Neural cell (in vitro differentiated cells): Measurements from ENCODE around the gene LINGO1. TPM values are rescaled to one million over a fixed set of nuclear protein-coding genes. Genes with fewer than 3 reads are reported as not detected.

Experiments
- H2AFZ ChIP-seq: fragments of 200-600, 300-800 bp; sonication (generic), shearing (Covaris generic); 2 replicates; pipeline ENCODE4 v1.6.0; 2014; ENCODE audit warnings: low read depth, mild to moderate bottlenecking, antibody characterized with exemption, low read length, moderate library complexity
- H3F3A ChIP-seq: fragments of 200-600 bp; shearing (Covaris generic); 2 replicates; pipeline ENCODE4 v1.6.1; 2016; ENCODE audit warnings: mild to moderate bottlenecking, moderate library complexity, mixed read lengths, antibody characterized with exemption, low read length; ENCODE audit not compliant: insufficient read depth, poor library complexity, severe bottlenecking
- H3K27ac ChIP-seq: fragments of 200-600, 300-800 bp; sonication (generic), shearing (Covaris generic); 2 replicates; pipeline ENCODE4 v1.5.1; 2014; ENCODE audit warnings: mild to moderate bottlenecking, low read length, moderate library complexity
- H3K27me3 ChIP-seq: fragments of 300-800, 200-600 bp; sonication (generic), shearing (Covaris generic); 2 replicates; pipeline ENCODE4 v1.6.0; 2014; ENCODE audit warnings: mild to moderate bottlenecking, low read depth, low read length, moderate library complexity; ENCODE audit not compliant: insufficient read depth
- H3K36me3 ChIP-seq: fragments of 300-800, 200-600 bp; sonication (generic), shearing (Covaris generic); 2 replicates; pipeline ENCODE4 v1.5.1; 2014; ENCODE audit warnings: mild to moderate bottlenecking, antibody characterized with exemption, low read length, moderate library complexity; ENCODE audit not compliant: insufficient read depth
- H3K4me2 ChIP-seq: fragments of 300-800, 200-600 bp; sonication (generic), shearing (Covaris generic); 2 replicates; pipeline ENCODE4 v1.6.0; 2014; ENCODE audit warnings: mild to moderate bottlenecking, low read length
- H3K4me3 ChIP-seq: fragments of 300-800, 200-600 bp; sonication (generic), shearing (Covaris generic); 2 replicates; pipeline ENCODE4 v1.5.1; 2014; ENCODE audit warnings: mild to moderate bottlenecking, low read length, moderate library complexity
- H3K79me2 ChIP-seq: fragments of 200-600 bp; shearing (Covaris generic); replicated peaks from 2 replicates; pipeline ENCODE4 v1.6.0; 2014; ENCODE audit warnings: mild to moderate bottlenecking, low read length, moderate library complexity; ENCODE audit not compliant: insufficient read depth
- H3K9ac ChIP-seq: fragments of 300-800, 200-600 bp; sonication (generic), shearing (Covaris generic); 2 replicates; pipeline ENCODE4 v1.6.1; 2016; ENCODE audit warnings: mild to moderate bottlenecking, low read length, mixed read lengths
- H3K9me2 ChIP-seq: fragments of 200-600 bp; shearing (Covaris generic); 2 replicates; pipeline ENCODE4 v1.6.1; 2016; ENCODE audit warnings: mild to moderate bottlenecking, low read length, mixed read lengths; ENCODE audit not compliant: insufficient read depth
- H3K9me3 ChIP-seq: fragments of 200-600, 300-800 bp; sonication (generic), shearing (Covaris generic); 2 replicates; pipeline ENCODE4 v1.6.1; 2016; ENCODE audit warnings: mild to moderate bottlenecking, mixed run types, low read length, moderate library complexity, mixed read lengths
- H4K20me1 ChIP-seq: fragments of 200-600 bp; shearing (Covaris generic); 2 replicates; pipeline ENCODE4 v1.6.1; 2016; ENCODE audit warnings: mild to moderate bottlenecking, mixed run types; ENCODE audit not compliant: insufficient read depth
- CTCF ChIP-seq: fragments of 450-650 bp; IDR thresholded peaks from 2 replicates; pipeline ENCODE4 v1.5.1; 2014; ENCODE audit warnings: antibody characterized with exemption, mild to moderate bottlenecking, moderate library complexity; ENCODE audit not compliant: poor library complexity, severe bottlenecking
- EP300 ChIP-seq: fragments of 450-650 bp; conservative IDR thresholded peaks from 2 replicates; pipeline ENCODE4 v1.6.1; 2014; ENCODE audit warnings: antibody characterized with exemption, mild to moderate bottlenecking, moderate library complexity; ENCODE audit not compliant: poor library complexity, severe bottlenecking
- EZH2 ChIP-seq: fragments of 200-600, 300-800 bp; shearing (Covaris generic), sonication (generic); IDR thresholded peaks from 2 replicates; pipeline ENCODE4 v1.6.1; 2014; ENCODE audit warnings: antibody characterized with exemption, low read length, borderline replicate concordance, mild to moderate bottlenecking; ENCODE audit not compliant: insufficient read depth, poor library complexity, severe bottlenecking
- MXI1 ChIP-seq: fragments of 450-650 bp; conservative IDR thresholded peaks from 2 replicates; pipeline ENCODE4 v1.6.1; 2014; ENCODE audit warnings: antibody characterized with exemption, mild to moderate bottlenecking; ENCODE audit not compliant: poor library complexity, severe bottlenecking
- POLR2AphosphoS5 ChIP-seq: IDR thresholded peaks from 2 replicates; pipeline ENCODE4 v1.6.1; 2012
- RAD21 ChIP-seq: fragments of 450-650 bp; conservative IDR thresholded peaks from 2 replicates; pipeline ENCODE4 v1.6.1; 2014; ENCODE audit warnings: antibody characterized with exemption, mild to moderate bottlenecking, moderate library complexity
- SMC3 ChIP-seq: fragments of 450-650 bp; conservative IDR thresholded peaks from 2 replicates; pipeline ENCODE4 v1.6.1; 2014; ENCODE audit warnings: antibody characterized with exemption, mild to moderate bottlenecking, moderate library complexity; ENCODE audit not compliant: poor library complexity
- TAF1 ChIP-seq: IDR thresholded peaks from 2 replicates; pipeline ENCODE4 v1.6.1; 2012; ENCODE audit warnings: low read depth
- polyA plus RNA-seq: library from polyadenylated mRNA; depleted of rRNA; stranded (reverse); fragments of >200 nt; gene quantifications from 2 replicates; pipeline ENCODE4 v1.2.3, GENCODE V29; 2014
- TF ChIP-seq, protein P1 (sequence below): IDR thresholded peaks from 2 replicates; pipeline ENCODE4 v1.6.1; 2012; ENCODE audit warnings: borderline replicate concordance

The LINGO1 gene
- polyA plus RNA-seq, 1 donor from 2014 or later: 34.4 TPM

- Histone ChIP-seq H3F3A (no peaks in the 10 kb centered on the region), H3K9me3 (no peaks in the 10 kb centered on the region), H2AFZ (no peak overlapping the region), H3K27me3 (no peaks in the 10 kb centered on the region), H3K79me2 (no peaks in the 10 kb centered on the region), H3K4me2 (no peak overlapping the region), H3K9ac (no peak overlapping the region), H3K9me2 (no peaks in the 10 kb centered on the region), H4K20me1 (no peaks in the 10 kb centered on the region), H3K36me3 (no peaks in the 10 kb centered on the region), H3K4me3 (no peak overlapping the region), H3K27ac (no peak overlapping the region)
- TF ChIP-seq RAD21 (no peak), EZH2 (no peak), EP300 (no peak), POLR2AphosphoS5 (no peak), MXI1 (no peak), TAF1 (no peak), SMC3 (no peak)
- TF ChIP-seq, protein P1, sequence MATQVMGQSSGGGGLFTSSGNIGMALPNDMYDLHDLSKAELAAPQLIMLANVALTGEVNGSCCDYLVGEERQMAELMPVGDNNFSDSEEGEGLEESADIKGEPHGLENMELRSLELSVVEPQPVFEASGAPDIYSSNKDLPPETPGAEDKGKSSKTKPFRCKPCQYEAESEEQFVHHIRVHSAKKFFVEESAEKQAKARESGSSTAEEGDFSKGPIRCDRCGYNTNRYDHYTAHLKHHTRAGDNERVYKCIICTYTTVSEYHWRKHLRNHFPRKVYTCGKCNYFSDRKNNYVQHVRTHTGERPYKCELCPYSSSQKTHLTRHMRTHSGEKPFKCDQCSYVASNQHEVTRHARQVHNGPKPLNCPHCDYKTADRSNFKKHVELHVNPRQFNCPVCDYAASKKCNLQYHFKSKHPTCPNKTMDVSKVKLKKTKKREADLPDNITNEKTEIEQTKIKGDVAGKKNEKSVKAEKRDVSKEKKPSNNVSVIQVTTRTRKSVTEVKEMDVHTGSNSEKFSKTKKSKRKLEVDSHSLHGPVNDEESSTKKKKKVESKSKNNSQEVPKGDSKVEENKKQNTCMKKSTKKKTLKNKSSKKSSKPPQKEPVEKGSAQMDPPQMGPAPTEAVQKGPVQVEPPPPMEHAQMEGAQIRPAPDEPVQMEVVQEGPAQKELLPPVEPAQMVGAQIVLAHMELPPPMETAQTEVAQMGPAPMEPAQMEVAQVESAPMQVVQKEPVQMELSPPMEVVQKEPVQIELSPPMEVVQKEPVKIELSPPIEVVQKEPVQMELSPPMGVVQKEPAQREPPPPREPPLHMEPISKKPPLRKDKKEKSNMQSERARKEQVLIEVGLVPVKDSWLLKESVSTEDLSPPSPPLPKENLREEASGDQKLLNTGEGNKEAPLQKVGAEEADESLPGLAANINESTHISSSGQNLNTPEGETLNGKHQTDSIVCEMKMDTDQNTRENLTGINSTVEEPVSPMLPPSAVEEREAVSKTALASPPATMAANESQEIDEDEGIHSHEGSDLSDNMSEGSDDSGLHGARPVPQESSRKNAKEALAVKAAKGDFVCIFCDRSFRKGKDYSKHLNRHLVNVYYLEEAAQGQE: no peak
Measured at GRCh38 chr15:77653832-77654480, 21.2 kb upstream of the LINGO1 start.

GRCh38 chr15:77650265-77650664, 17.6 kb upstream of the LINGO1 start:
- no peaks in the 10 kb centered on the region for H3F3A ChIP-seq
- no peak overlapping the region for H3K4me2 ChIP-seq
- no peaks in the 10 kb centered on the region for H4K20me1 ChIP-seq
- H2AFZ ChIP-seq: no peak overlapping the region
- H3K36me3 ChIP-seq: no peaks in the 10 kb centered on the region
- no peaks in the 10 kb centered on the region for H3K9me3 ChIP-seq
- H3K27me3 ChIP-seq: no peaks in the 10 kb centered on the region
- no peaks in the 10 kb centered on the region for H3K9me2 ChIP-seq
- no peak overlapping the region for H3K27ac ChIP-seq
- H3K9ac ChIP-seq: no peak overlapping the region
- TF ChIP-seq EZH2 (no peak), MXI1 (no peak), POLR2AphosphoS5 (no peak), RAD21 (peak; percentile 33), EP300 (no peak), SMC3 (peak; percentile 44), TAF1 (no peak), CTCF (peak; percentile 60)
- TF ChIP-seq, protein P1: no peak
- H3K79me2 ChIP-seq: no peaks in the 10 kb centered on the region
- H3K4me3 ChIP-seq: no peak overlapping the region
